Esophagus muscularis mucosa (tissue), 4 donors: ENCODE results near the gene NANOG. TPM values are rescaled to one million over a fixed set of nuclear protein-coding genes. Genes with fewer than 3 reads are reported as not detected.
"Not testable (repeated sequence)": the region's sequence is repeated elsewhere in the genome, so short reads cannot be mapped to it uniquely, and the experiment has no call there.

Experiments used
- DNase-seq: peaks from one replicate; pipeline ENCODE4 v3.0.0-alpha.2; 2017; ENCODE audit errors: extremely low spot score
- H3K27ac ChIP-seq, 4 donors: fragments of 200-600 bp; sonication (generic); replicated peaks in 1 of 4; 1 replicate in 3 of 4; 2 replicates in 1 of 4; pipeline ENCODE4 v1.5.1; 2016 to 2019; ENCODE audit warnings: mild to moderate bottlenecking in 1 of 4
- H3K27me3 ChIP-seq, 4 donors: fragments of 200-600 bp; sonication (generic); one replicate each; pipeline versions ENCODE4 v1.5.1 to v1.6.0; 2016 to 2019
- H3K36me3 ChIP-seq, 4 donors: fragments of 200-600 bp; sonication (generic); one replicate each; pipeline ENCODE4 v1.5.1; 2016 to 2019
- H3K4me1 ChIP-seq, 4 donors: fragments of 200-600 bp; sonication (generic); one replicate each; pipeline ENCODE4 v1.5.1; 2016 to 2019
- H3K4me3 ChIP-seq, 4 donors: fragments of 200-600 bp; sonication (generic); 1 replicate in 2 of 4; 2 replicates in 2 of 4; pipeline ENCODE4 v1.5.1; 2016 to 2019; ENCODE audit warnings: mild to moderate bottlenecking in 4 of 4, moderate library complexity in 1 of 4
- H3K9me3 ChIP-seq, 4 donors: fragments of 200-600 bp; sonication (generic); 1 replicate in 3 of 4; 2 replicates in 1 of 4; pipeline ENCODE4 v1.5.1; 2016 to 2019
- EP300 ChIP-seq: sonication (generic); formaldehyde crosslinking; IDR thresholded peaks from one replicate; pipeline ENCODE4 v1.6.1; 2017; ENCODE audit warnings: antibody characterized with exemption
- POLR2A ChIP-seq: fragments of 450-650 bp; IDR thresholded peaks from one replicate; pipeline ENCODE4 v1.6.1; 2017; ENCODE audit warnings: antibody characterized with exemption, moderate library complexity, mild to moderate bottlenecking, low read depth
- POLR2AphosphoS5 ChIP-seq, 2 donors: sonication (generic); formaldehyde crosslinking; IDR thresholded peaks; one replicate each; pipeline ENCODE4 v1.6.1; 2017; ENCODE audit warnings: antibody characterized with exemption in 2 of 2
- WGBS: methylation state at CpG from one replicate; pipeline ENCODE4 v1.1.5; 2018; 5-methylcytosine and 5-hydroxymethylcytosine counted together
- intact Hi-C: fragments of 100-400 bp; cut with DNase I; formaldehyde crosslinking; loops from one replicate; pipeline ENCODE4 v1.15.1; 2023
- total RNA-seq, 4 donors: library from RNA; depleted of rRNA; stranded (reverse); fragments of >200 nt; gene quantifications; one replicate each; pipeline versions ENCODE4 v1.1.0 to v1.2.1, GENCODE V29; 2016
- TF ChIP-seq, protein P1 (sequence below), 3 experiments: fragments of 200-600 bp in 2 of 3; fragments of 450-650 bp in 1 of 3; sonication (generic) in 2 of 3; IDR thresholded peaks; one replicate each; pipeline ENCODE4 v1.5.1; 2017 to 2019; ENCODE audit warnings: antibody characterized with exemption in 3 of 3, mild to moderate bottlenecking in 2 of 3, moderate library complexity in 1 of 3

The NANOG gene
- total RNA-seq, 4 donors from 2014 or later = not detected

DNA sequence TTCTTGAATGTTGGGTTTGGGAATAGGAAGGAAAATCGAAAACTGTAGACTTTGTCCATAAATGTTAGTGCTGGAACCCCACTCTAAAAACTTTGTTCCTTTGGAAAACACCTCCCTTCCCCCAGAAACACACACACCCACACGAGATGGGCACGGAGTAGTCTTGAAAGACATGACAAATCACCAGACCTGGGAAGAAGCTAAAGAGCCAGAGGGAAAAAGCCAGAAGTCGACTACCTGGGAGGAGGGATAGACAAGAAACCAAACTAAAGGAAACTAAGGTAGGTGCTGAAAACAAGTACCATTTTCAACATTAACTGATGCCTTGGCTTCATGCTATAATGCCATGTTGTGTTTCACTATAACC is 925 bp upstream of the NANOG start:
- no peak for TF ChIP-seq POLR2A
- TF ChIP-seq POLR2AphosphoS5 (IDR thresholded peaks at IDR 0.05) = no peak
- TF ChIP-seq EP300 = no peak
- TF ChIP-seq, protein P1, sequence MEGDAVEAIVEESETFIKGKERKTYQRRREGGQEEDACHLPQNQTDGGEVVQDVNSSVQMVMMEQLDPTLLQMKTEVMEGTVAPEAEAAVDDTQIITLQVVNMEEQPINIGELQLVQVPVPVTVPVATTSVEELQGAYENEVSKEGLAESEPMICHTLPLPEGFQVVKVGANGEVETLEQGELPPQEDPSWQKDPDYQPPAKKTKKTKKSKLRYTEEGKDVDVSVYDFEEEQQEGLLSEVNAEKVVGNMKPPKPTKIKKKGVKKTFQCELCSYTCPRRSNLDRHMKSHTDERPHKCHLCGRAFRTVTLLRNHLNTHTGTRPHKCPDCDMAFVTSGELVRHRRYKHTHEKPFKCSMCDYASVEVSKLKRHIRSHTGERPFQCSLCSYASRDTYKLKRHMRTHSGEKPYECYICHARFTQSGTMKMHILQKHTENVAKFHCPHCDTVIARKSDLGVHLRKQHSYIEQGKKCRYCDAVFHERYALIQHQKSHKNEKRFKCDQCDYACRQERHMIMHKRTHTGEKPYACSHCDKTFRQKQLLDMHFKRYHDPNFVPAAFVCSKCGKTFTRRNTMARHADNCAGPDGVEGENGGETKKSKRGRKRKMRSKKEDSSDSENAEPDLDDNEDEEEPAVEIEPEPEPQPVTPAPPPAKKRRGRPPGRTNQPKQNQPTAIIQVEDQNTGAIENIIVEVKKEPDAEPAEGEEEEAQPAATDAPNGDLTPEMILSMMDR (IDR thresholded peaks at IDR 0.05) = no peak
- Histone ChIP-seq H3K27me3 (peaks cover 0 to 16% (median 0%) of the 10 kb centered on the region in 4 donors), H3K36me3 (no peaks in the 10 kb centered on the region), H3K9me3 (no peaks in the 10 kb centered on the region), H3K27ac (no peak overlapping the region), H3K4me1 (no peaks in the 10 kb centered on the region), H3K4me3 (no peak overlapping the region)
- DNase-seq = no peak
- intact Hi-C loops = no loop called here
- 36% methylated on average over 4 of the region's 4 CpGs for WGBS

DNA sequence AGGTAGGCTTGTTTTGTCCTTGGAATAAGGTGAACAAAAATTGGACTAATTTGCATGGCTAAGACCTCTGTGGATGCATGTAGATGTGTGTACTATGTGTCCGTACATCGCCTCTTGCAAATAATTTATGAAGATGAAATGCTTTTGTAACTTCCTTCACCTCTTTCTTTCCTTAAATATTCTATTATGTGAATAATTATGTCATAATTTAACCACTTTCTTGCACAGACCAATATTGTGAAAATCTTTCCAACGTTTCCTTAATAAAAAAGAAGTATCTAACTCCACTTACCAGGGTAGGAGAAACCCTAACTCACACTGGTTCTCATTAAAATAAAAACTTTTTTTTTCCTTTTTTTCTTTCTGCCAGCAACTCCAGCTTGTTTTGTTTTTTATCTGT is 4.0 kb downstream of the NANOG start:
- Histone ChIP-seq H3K27me3 (peaks cover 0 to 7% (median 0%) of the 10 kb centered on the region in 4 donors), H3K4me3 (no peak overlapping the region), H3K4me1 (no peaks in the 10 kb centered on the region), H3K36me3 (no peaks in the 10 kb centered on the region), H3K27ac (no peak overlapping the region), H3K9me3 (no peaks in the 10 kb centered on the region)
- no peak for DNase-seq
- TF ChIP-seq, protein P1 (IDR thresholded peaks at IDR 0.05) = no peak
- TF ChIP-seq EP300 (no peak), POLR2A (no peak), POLR2AphosphoS5 (IDR thresholded peaks at IDR 0.05) (no peak)
- WGBS = 73% methylated on average over 3 of the region's 3 CpGs
- intact Hi-C loops = no loop called here

DNA sequence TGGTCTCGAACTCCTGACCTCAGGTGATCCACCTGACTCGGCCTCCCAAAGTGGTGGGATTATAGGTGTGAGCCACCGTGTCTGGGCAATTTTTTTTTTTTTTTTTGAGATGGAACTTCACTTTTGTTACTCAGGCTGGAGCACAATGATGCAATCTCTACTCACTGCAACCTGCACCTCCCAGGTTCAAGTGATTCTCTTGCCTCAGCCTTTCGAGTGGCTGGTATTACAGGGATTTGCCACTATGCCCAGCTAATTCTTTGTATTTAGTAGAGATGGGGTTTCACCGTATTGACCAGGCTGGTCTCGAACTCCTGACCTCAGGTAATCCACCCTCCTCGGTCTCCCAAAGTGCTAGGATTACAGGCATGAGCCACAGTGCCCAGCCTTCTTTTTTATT is 8.1 kb downstream of the NANOG start:
- not testable (repeated sequence) for H3K36me3 ChIP-seq, H3K27me3 ChIP-seq, H3K4me1 ChIP-seq, H3K4me3 ChIP-seq, DNase-seq, H3K9me3 ChIP-seq, H3K27ac ChIP-seq
- 80% methylated on average over 7 of the region's 7 CpGs for WGBS
- intact Hi-C loops = loop anchor here (5.0 kb wide), 1 partner anchor 110 kb away; no protein-coding TSS in a partner anchor

DNA sequence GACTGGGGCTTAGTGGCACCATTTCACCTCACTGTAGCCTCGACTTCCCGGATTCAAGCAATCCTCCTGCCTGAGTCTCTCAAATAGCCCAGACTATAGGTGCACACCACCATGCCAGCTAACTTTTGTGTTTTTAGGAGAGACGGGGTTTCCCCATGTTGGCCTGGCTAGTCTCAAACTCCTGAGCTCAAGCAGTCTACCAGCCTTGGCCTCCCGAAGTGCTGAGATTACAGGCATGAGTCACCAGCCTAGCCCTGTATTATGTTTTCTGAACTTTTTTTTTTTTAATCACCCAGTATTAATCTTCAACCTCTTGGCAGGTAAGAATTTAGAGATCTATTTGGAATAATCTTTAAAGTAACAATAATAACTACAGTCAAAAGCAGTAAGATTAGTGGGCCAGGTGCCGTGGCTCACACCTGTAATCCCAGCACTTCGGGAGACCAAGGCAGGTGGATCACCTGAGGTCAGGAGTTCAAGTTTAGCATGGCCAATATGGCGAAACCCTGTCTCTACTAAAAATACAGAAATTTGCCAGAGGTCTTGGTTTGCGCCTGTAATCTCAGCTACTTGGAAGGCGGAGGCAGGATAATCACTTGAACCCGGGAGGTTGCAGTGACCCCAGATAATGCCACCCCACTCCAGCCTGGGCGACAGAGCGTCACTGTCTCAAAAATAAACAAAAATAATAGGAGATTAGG is 8.6 kb downstream of the NANOG start:
- Histone ChIP-seq H3K4me1 (no peaks in the 10 kb centered on the region), H3K9me3 (no peaks in the 10 kb centered on the region), H3K36me3 (no peaks in the 10 kb centered on the region), H3K27me3 (no peaks in the 10 kb centered on the region), H3K27ac (no peak overlapping the region), H3K4me3 (no peak overlapping the region)
- WGBS = 77% methylated on average over 12 of the region's 12 CpGs
- TF ChIP-seq EP300 (no peak), POLR2AphosphoS5 (IDR thresholded peaks at IDR 0.05) (no peak), POLR2A (no peak)
- TF ChIP-seq, protein P1 (IDR thresholded peaks at IDR 0.05) = no peak
- intact Hi-C loops = loop anchor here (5.0 kb wide), 1 partner anchor 109 kb away; no protein-coding TSS in a partner anchor
- no peak for DNase-seq

DNA sequence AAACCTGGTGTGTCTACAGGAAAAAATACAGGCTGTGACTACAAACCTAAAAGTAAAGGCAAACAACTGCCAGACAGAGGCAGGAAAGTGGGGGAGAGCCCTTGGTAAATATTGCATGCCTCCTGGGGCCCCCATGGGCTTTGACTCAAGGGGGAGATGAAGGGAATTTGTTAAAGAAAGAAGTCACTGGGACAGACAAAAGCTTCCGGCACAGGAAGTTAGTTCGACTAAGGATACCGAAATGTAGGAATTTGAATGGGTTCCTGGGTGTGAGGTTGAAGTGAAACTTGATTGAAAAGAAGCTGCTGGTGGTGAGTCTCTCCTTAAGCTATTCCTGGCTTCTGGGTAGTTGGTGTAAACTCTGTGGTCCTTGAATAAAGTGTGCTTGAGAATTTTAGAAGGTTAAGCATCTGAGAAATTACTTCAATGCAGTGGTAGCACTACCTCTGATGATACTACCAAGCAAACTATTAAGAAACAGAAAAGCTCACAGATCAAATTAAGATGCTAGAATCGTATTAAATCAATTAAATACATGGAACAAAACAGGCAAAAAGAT is 9.6 kb downstream of the NANOG start:
- intact Hi-C loops = loop anchor here (5.0 kb wide), 1 partner anchor 108 kb away; no protein-coding TSS in a partner anchor
- not testable (repeated sequence) for H3K27me3 ChIP-seq, H3K4me3 ChIP-seq, H3K27ac ChIP-seq, DNase-seq, H3K9me3 ChIP-seq, H3K4me1 ChIP-seq, H3K36me3 ChIP-seq
- WGBS = 66% methylated on average over 1 of the region's 4 CpGs
